Body of pancreas (tissue), 4 donors: ENCODE results near the gene IFT74.

Source experiments
- POLR2A ChIP-seq, 3 donors: fragments of 450-650 bp; IDR thresholded peaks; one replicate each; pipeline ENCODE4 v1.6.1; 2016; ENCODE audit warnings: antibody characterized with exemption in 3 of 3, mild to moderate bottlenecking in 2 of 3
- TF ChIP-seq, protein P1 (sequence below), 7 experiments: fragments of 450-650 bp in 4 of 7; fragments of 200-600 bp in 3 of 7; sonication (generic) in 3 of 7; IDR thresholded peaks; one replicate each; pipeline ENCODE4 v1.5.1; 2016 to 2019; ENCODE audit warnings: antibody characterized with exemption in 7 of 7

DNA sequence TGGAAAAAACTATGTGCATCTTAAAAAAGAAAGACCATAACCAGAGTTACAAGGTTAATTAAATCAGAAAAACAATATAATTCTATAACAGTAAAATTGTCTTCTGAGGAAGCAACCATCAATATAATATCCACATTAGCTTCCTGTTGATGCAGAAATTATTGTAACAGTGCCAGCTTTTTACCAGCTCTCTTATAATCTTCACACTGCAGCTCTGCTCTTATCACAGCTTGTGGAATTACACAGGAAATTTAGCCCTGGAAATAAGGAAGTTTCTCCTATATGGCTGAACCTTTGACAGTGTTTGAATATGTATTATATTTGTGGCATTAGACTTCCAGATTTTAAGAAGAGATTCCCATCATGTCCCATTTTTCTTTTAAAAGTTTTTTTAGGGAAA lies 103.7 kb downstream of the IFT74 start:
- TF ChIP-seq, protein P1, sequence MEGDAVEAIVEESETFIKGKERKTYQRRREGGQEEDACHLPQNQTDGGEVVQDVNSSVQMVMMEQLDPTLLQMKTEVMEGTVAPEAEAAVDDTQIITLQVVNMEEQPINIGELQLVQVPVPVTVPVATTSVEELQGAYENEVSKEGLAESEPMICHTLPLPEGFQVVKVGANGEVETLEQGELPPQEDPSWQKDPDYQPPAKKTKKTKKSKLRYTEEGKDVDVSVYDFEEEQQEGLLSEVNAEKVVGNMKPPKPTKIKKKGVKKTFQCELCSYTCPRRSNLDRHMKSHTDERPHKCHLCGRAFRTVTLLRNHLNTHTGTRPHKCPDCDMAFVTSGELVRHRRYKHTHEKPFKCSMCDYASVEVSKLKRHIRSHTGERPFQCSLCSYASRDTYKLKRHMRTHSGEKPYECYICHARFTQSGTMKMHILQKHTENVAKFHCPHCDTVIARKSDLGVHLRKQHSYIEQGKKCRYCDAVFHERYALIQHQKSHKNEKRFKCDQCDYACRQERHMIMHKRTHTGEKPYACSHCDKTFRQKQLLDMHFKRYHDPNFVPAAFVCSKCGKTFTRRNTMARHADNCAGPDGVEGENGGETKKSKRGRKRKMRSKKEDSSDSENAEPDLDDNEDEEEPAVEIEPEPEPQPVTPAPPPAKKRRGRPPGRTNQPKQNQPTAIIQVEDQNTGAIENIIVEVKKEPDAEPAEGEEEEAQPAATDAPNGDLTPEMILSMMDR (IDR thresholded peaks at IDR 0.05): no peak
- no peak for TF ChIP-seq POLR2A (IDR thresholded peaks at IDR 0.05)
